KMS-11 (cell line): ENCODE measurements around the gene PRELID3B.

Source experiments
- H2AFZ ChIP-seq: fragments of 200-600 bp; sonication (generic); 2 replicates; pipeline ENCODE4 v1.6.1; 2016; ENCODE audit warnings: antibody characterized with exemption, mixed run types, low read depth
- H3K27ac ChIP-seq: fragments of 200-600 bp; sonication (generic); 2 replicates; pipeline ENCODE4 v1.6.1; 2016; ENCODE audit warnings: mild to moderate bottlenecking, mixed run types
- H3K27me3 ChIP-seq: fragments of 200-600 bp; sonication (generic); 2 replicates; pipeline ENCODE4 v1.6.1; 2017; ENCODE audit warnings: mild to moderate bottlenecking, low read depth, mixed run types, moderate library complexity; ENCODE audit not compliant: insufficient read depth
- H3K36me3 ChIP-seq: fragments of 200-600 bp; sonication (generic); 2 replicates; pipeline ENCODE4 v1.6.1; 2017; ENCODE audit warnings: mild to moderate bottlenecking, mixed run types; ENCODE audit not compliant: insufficient read depth
- H3K4me1 ChIP-seq: fragments of 200-600 bp; sonication (generic); 2 replicates; pipeline ENCODE4 v1.6.1; 2016; ENCODE audit warnings: mild to moderate bottlenecking, low read depth, mixed run types; ENCODE audit not compliant: poor library complexity, severe bottlenecking
- H3K4me2 ChIP-seq: fragments of 200-600 bp; sonication (generic); 2 replicates; pipeline ENCODE4 v1.7.0; 2016; ENCODE audit warnings: mild to moderate bottlenecking, mixed run types
- H3K4me3 ChIP-seq: fragments of 200-600 bp; sonication (generic); IDR thresholded peaks from 2 replicates; pipeline ENCODE4 v1.6.1; 2017; ENCODE audit warnings: low read depth, low read length, mixed read lengths; ENCODE audit not compliant: insufficient read depth
- H3K79me2 ChIP-seq: fragments of 200-600 bp; sonication (generic); 2 replicates; pipeline ENCODE4 v1.6.1; 2016; ENCODE audit warnings: low read depth, mixed run types; ENCODE audit not compliant: insufficient read depth
- H3K9ac ChIP-seq: fragments of 200-600 bp; sonication (generic); 2 replicates; pipeline ENCODE4 v1.6.1; 2016; ENCODE audit warnings: mild to moderate bottlenecking, mixed run types
- H4K20me1 ChIP-seq: fragments of 200-600 bp; sonication (generic); 2 replicates; pipeline ENCODE4 v1.6.1; 2016; ENCODE audit warnings: mild to moderate bottlenecking, mixed run types; ENCODE audit not compliant: insufficient read depth
- TF ChIP-seq, protein P1 (sequence below): fragments of 200-600 bp; sonication (generic); conservative IDR thresholded peaks from 2 replicates; pipeline ENCODE4 v1.6.1; 2017; ENCODE audit warnings: low read depth, mild to moderate bottlenecking, antibody characterized with exemption, low read length, moderate library complexity, mixed read lengths

The PRELID3B gene

DNA sequence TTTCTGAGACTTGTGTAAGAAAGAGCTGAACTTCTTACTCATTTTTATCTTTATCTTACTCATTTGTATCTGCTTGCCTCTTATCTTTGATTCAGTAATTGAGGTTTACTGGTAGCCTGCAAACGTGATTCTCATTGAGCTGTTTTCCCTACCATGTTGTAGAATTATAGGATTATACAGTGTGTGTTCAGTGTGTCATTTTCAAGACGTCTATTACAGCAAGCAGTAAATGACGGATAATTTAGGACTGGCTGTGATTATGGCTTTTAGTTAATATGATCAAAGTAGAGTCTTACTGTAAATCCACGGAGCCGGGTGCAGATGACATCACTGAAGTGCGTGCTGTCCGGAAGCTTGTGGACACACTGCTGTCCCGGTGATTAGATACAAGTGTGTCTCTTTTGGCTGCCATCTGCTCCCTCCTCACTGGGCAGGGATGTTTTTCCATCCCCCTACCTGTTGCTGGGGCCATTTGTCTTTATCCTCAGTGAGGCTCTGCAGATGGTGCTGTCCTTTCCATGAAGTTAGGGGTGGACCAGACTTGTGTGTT is 55.5 kb downstream of the PRELID3B start:
- Histone ChIP-seq H3K79me2 (peaks cover 40% of the 10 kb centered on the region), H2AFZ (no peak overlapping the region), H3K4me1 (peaks cover 25% of the 10 kb centered on the region), H3K27ac (no peak overlapping the region), H3K9ac (no peak overlapping the region), H3K4me2 (no peak overlapping the region), H4K20me1 (no peaks in the 10 kb centered on the region; the same call in 1 of the 2 replicates), H3K4me3 (no peak overlapping the region), H3K27me3 (no peaks in the 10 kb centered on the region), H3K36me3 (peaks cover 26% of the 10 kb centered on the region)
- TF ChIP-seq, protein P1, sequence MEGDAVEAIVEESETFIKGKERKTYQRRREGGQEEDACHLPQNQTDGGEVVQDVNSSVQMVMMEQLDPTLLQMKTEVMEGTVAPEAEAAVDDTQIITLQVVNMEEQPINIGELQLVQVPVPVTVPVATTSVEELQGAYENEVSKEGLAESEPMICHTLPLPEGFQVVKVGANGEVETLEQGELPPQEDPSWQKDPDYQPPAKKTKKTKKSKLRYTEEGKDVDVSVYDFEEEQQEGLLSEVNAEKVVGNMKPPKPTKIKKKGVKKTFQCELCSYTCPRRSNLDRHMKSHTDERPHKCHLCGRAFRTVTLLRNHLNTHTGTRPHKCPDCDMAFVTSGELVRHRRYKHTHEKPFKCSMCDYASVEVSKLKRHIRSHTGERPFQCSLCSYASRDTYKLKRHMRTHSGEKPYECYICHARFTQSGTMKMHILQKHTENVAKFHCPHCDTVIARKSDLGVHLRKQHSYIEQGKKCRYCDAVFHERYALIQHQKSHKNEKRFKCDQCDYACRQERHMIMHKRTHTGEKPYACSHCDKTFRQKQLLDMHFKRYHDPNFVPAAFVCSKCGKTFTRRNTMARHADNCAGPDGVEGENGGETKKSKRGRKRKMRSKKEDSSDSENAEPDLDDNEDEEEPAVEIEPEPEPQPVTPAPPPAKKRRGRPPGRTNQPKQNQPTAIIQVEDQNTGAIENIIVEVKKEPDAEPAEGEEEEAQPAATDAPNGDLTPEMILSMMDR: no peak

DNA sequence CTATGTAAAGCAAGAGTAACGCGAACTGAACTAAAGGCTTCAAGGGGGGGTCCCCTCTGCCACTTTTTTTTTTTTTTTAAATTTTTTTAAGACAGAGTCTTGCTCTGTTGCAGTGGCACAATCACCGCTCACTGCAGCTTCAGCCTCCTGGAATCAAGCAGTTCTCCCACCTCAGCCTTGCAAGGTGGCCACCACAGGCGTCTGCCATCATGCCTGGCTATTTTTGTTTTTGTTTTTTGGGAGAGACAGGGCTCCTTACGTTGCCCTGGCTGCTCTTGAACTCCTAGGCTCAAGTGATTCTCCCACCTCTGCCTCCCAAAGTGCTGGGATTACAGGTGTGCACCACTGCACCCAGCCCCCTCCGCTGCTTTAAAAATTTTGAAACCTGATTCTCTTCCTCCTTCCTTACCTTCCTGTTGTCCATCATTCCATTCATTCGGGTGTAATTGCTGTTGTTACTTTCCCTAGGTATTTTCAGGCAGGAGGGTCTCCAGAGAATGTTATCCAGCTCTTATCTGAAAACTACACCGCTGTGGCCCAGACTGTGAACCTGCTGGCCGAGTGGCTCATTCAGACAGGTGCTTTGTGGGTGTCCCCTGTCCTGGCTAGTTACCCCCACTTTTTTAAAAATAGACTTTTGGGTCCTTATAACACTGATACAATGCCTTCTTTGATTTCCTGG is 56.2 kb downstream of the PRELID3B start:
- Histone ChIP-seq H2AFZ (no peak overlapping the region), H3K4me1 (peaks cover 19% of the 10 kb centered on the region), H3K27me3 (no peaks in the 10 kb centered on the region), H3K4me3 (no peak overlapping the region), H3K9ac (no peak overlapping the region), H3K79me2 (peaks cover 46% of the 10 kb centered on the region), H3K36me3 (peaks cover 23% of the 10 kb centered on the region), H3K4me2 (no peak overlapping the region), H4K20me1 (no peaks in the 10 kb centered on the region; the same call in 1 of the 2 replicates), H3K27ac (no peak overlapping the region)
- TF ChIP-seq, protein P1: no peak

DNA sequence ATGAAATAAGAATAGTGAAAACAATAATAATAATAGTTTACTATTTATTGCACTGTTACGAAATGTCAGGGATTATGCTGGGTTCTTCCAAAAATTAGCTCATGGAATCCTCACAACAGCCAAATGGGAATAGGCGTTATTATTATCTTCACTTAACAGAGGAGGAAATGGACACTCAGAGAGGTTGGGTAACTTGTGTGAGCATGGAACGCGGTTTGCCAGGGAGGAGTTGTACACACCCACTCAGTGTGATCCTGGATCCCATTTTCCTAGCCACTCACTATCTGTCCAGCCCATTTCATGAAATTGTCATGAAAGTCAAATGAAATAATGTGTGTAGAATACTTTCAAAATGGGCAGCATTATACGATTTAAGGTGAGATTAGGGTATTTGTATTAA is 56.9 kb downstream of the PRELID3B start:
- Histone ChIP-seq H3K36me3 (peaks cover 18% of the 10 kb centered on the region), H3K27ac (no peak overlapping the region), H4K20me1 (no peaks in the 10 kb centered on the region; the same call in 1 of the 2 replicates), H2AFZ (no peak overlapping the region), H3K79me2 (peaks cover 46% of the 10 kb centered on the region), H3K9ac (no peak overlapping the region), H3K4me1 (peaks cover 15% of the 10 kb centered on the region), H3K27me3 (no peaks in the 10 kb centered on the region), H3K4me2 (no peak overlapping the region), H3K4me3 (no peak overlapping the region)
- TF ChIP-seq, protein P1: no peak

DNA sequence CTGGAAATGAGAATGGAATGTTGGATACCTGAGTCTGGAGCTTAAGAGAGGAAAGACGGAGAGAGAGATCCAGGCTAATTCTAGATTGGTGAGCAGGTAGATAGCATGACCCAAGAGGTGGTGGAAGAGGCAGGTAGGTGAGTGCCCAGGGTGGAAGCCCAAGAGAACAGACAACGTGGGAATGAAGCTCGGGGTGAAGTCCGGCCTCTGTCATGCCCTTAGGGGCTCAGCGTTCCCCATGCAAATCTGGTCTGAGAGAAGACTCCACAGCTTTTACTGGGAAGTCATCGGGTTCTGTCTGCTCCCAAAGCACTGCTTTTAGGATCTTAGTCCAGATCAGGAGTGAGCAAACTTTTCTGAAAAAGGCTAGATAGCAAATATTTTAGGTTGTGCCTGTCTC is 57.9 kb downstream of the PRELID3B start:
- TF ChIP-seq, protein P1: no peak
- no peaks in the 10 kb centered on the region for H3K27me3 ChIP-seq
- peaks cover 46% of the 10 kb centered on the region for H3K79me2 ChIP-seq
- no peaks in the 10 kb centered on the region; the same call in 1 of the 2 replicates for H4K20me1 ChIP-seq
- peaks cover 15% of the 10 kb centered on the region for H3K4me1 ChIP-seq
- H3K9ac ChIP-seq: no peak overlapping the region
- no peak overlapping the region for H3K4me2 ChIP-seq
- H2AFZ ChIP-seq: no peak overlapping the region
- peaks cover 15% of the 10 kb centered on the region for H3K36me3 ChIP-seq
- no peak overlapping the region for H3K27ac ChIP-seq
- no peak overlapping the region for H3K4me3 ChIP-seq
